ENCODE results near the gene HSPB1. TPM values are rescaled to one million over a fixed set of nuclear protein-coding genes. Genes with fewer than 3 reads are reported as not detected.
"Not testable (repeated sequence)": the region's sequence is repeated elsewhere in the genome, so short reads cannot be mapped to it uniquely, and the experiment has no call there.

HSPB1 gene
- total RNA-seq, 1 donor: 50.1 TPM

DNA sequence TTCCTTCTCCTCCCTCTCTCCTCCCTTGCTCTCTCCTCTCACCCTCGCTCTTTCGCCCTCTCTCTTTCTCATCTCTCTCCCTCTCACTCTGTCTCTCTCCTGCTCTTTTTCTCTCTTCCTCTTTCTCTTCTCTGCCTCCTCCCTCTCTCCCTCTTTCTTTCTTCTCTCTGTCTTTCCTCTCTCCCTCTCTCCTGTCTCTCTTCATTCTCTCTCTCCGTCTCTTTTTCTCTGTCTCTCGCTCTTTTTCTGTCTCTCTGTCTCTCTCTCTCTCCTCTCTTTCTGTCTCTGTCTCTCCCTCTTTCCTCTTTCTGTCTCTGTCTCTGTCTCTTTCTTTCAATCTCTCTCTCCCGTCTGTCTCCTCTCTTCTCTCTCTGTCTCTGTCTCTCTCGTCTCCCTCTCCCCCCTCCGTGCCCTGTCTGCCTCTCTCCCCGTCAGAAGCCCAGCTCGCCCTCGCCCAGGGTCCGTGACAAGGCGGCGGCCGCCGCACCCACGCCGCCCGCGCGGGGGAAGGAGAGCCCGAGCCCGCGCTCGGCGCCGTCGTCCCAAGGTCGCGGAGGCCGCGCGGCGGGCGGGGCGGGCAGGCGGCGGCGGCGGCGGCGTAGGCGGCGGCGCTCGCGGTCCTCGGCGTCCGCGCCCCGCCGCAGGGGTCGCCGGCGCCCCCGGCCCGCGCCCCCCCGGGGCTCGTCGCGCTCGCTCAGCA, 21.3 kb upstream of the HSPB1 start:
- no peak for DNase-seq (ENCODE audit: low read depth in 2 of 3, low spot score in 2 of 3)

DNA sequence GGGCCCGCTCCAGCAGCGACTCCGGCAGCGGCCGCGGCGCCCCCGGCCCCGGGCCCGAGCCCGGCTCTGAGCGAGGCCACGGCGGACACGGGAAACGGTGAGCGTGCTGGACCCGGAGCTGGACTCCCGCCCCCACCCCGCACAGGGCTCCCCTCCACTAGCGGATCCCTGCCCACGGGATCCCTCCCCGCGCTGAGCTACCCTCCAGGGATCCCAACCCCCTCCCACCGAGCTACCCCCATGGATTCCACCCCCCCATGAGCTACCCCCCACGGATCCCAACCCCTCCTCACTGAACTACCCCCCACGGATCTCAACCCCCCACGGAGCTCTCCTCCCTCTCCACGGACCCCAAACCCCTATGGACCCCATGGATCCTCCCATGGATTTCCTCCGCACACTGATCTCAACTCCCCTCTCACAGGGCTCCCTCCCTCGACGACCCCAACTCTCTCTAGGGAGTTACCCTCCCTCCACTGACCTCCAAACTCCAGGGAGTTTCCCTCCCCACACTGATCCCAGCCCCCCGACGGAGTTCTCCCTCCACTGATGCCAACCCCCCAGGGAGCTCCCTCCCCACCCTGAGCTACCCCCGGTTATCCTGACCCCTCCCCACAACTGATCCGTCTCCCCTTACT, 20.6 kb upstream of the HSPB1 start:
- DNase-seq (ENCODE audit: low read depth in 2 of 3, low spot score in 2 of 3): no peak

DNA sequence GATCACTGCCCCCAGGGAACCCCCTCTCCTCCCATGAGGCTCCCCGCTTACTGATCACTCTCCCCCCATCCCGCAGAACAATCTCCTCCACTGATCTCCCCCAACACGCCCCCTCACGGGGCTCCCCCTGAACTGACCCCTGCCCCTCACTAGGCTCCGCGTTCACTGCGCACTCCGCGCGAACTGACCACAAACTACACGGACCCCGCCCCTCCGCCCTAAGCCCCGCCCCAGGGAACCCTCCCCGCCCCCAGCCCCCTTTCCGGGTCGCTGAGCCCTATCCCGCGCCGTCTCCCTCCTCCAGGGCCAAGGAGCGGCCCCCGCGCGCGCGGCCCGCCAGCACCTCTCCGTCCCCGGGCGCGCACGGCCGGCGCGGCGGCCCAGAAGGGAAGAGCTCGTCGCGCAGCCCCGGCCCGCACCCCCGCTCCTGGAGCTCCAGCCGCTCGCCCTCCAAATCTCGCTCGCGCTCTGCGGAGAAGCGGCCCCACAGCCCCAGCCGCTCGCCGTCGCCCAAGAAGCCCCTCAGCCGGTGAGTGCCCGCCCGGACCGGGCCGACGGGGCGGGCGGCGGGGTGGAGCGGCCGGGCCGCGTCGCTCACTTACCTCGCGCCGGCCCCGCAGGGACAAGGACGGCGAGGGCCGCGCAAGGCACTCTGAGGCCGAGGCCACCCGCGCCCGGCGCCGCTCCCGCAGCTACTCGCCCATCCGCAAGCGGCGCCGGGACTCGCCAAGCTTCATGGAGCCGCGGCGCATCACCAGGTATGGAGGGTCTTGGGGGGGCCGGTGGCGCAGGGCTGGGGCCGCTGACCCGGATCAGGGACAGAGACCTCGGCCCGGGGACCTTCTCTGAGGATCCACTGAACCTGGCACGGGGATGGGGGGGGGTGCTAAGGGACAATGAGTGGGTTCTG, 19.9 kb upstream of the HSPB1 start:
- DNase-seq (ENCODE audit: low read depth in 2 of 3, low spot score in 2 of 3): no peak

DNA sequence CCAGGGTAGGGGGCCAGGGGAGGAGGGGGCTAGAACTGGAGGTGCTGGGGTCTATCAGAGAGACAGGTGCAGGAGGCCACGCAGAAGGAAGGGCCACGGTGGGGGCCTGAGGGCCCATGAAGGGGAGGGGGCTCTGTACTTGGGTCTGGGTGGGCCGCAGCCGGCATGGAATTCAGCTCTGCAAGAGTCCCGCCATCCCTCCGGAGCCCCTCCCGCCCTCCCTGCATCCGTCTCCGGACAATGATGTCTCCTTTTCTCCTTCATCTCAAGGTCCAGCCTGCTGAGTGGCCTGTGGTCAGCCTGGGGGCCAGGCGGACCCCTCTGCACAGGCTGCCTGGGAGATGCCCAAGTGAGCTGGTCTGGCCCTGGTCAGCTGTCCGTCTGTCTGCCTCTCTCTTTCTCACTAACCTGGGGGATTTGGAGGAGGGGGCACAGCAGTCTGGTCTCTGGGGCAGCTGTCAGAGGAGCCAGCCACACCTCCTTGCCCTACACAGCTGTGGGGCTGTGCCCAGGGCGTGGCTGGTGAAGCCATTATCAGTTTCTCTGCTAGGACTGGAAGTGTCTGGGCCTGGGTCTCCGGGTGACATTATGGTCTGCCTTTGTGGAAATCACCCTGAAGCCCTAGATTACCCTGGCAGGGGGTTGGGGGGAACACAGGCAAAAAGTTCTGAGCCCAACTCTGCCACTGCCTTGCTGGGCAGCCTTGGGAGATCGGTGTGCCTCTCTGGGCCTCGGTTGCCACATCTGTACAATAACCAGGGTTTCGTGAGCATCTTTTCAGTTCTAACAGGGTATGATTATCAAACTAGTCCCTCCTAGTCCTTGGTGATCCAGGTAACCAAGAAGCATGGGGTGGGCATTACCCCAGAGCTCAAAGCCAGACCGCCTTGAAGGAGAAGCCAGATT, 19.0 kb upstream of the HSPB1 start:
- DNase-seq (ENCODE audit: low read depth in 2 of 3, low spot score in 2 of 3): no peak

DNA sequence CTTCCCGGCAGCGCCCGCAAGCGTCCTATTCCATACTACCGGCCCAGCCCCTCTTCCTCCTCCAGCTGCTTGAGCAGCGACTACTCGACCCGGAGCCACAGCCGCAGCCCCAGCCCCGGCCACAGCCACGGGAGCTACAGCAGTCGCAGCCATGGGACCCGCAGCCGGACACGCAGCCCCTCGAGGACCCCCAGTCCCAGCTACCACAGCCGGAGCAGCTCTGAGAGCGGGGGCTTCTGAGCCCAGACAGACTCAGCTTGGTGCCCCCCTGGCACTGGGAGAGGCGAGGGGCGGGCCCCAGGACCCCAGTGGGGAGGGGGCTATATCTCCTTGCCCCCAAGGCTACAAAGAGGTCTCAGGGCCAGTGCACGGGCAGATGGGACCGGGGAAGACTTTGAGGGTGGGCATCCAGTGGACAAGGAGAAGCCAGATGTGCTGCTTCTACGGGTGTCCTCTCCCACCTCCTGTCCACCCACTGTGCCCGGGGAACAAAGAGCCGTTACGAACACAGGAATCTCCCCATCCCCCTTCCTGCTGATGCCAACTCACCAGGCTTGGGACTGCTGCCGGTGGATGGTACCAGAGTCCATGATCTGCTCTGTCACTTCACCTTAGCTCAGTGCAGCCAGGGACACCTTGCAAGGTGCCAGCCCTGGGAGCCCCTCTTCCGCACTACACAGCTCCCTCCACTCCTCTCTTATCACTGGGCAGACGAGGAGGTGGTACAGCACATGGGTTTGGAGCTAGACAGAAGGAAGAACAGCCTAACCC, 16.7 kb upstream of the HSPB1 start:
- DNase-seq (ENCODE audit: low read depth in 2 of 3, low spot score in 2 of 3): no peak

DNA sequence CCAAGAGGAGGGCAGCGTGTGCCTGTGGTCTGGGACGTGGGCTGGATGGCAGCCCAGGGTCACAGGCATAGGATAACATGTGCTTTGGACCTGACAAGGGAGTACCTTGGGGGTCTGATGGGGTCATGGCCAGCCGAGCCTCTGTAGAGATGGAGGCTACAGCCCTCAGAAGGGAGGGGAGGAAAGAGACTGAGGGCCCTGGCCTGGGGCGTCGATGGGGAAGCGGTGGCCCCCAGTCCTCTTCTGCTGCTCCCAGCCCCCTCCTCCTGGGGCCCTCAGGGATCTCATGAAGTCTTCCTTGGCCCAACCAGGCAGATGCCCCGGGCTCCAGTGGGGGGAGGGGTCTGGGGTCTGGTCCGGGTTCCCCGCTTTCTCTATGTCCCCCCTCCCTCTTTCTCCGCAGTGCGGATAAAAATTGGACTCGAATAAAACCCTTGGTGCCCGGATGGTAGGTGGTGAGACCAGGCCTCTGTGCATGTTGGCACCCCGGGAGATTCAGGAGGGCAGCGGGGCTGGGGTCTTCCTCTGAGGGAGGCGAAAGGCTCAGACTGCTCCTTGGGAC, 15.6 kb upstream of the HSPB1 start:
- DNase-seq (ENCODE audit: low read depth in 2 of 3, low spot score in 2 of 3): no peak

DNA sequence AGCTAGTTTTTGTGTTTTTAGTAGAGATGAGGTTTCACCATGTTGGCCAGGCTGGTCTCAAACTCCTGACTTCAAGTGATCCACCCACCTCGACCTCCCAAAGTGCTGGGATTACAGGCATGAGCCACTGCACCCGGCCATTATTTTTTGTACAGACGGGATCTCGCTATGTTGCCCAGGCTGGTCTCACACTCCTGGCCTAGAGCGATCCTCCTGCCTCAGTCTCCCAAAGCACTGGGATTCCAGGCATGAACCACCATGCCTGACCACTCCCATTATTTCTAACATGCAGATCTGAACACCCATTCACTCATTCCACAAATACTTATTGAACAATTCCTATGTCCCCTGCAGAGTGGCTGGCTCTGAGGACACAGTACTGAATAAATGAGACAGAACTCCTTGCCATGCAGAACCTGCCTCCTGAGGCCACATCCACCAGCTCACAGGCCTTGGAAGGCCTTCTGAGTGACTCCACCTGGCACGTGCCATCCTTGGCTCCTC, 11.6 kb upstream of the HSPB1 start:
- DNase-seq (ENCODE audit: low read depth in 2 of 3, low spot score in 2 of 3): not testable (repeated sequence)

DNA sequence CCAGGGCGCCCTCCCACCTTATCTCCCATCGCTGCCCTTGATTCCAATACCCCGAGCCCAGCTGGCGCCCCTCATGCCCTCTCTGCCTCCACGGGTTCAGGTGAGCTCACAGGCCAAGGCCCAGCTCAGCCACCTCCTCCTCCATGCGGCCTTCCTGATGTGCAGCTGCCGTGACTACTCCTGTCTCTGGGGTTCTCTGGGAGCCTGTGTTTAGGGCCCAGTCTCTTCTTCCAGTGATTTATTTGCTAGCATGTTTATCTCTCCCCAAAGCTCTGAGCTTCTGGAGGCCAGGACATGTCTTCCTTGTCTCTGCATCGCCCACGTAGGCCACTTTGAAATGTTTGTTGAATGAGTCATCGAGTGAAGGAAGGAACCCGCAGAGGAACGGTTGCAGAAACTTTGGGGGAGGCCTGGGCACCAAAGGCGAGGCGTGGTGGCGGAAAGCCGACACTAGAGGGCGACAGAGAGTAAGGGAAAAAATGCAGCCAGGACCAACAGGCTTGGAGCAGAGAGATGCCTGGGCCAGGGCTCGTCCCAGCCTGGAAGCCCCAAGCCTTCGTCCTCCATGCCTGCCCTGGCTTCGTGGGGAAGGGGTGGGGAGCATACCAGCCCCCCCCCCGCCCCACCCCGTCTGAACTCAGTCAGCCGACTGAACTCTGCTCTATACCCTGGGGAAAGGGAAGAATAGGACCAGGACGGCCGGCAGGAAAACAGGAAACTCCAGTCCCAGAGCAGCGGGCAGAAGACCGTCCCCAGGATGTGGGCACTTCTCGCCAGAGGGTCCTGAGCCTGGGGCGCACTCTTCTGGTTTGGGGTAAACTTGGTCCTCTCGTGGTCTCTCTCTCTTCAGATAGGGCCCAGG, 10.9 kb upstream of the HSPB1 start:
- peak; percentile 75 to 95 (median 94) for DNase-seq (ENCODE audit: low read depth in 2 of 3, low spot score in 2 of 3)

DNA sequence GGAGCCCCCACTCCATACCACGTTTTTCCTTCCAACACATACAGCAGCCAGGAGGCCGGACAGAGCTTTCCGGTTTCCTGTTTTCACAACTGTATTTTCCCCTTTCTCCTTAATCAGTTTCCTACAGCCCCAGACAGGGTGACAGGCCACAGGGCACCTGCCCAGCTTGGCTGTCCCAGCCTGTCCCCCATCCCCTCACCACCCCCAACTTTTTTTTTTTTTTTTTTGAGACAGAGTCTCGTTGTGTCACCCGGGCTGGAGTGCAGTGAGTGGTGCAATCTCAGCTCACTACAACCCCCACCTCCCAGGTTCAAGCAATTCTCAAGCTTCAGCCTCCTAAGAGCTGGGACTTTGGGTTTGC, 10.3 kb upstream of the HSPB1 start:
- peak in 2 of 3 donors; percentile 83 to 86 for DNase-seq (ENCODE audit: low read depth in 2 of 3, low spot score in 2 of 3)

DNA sequence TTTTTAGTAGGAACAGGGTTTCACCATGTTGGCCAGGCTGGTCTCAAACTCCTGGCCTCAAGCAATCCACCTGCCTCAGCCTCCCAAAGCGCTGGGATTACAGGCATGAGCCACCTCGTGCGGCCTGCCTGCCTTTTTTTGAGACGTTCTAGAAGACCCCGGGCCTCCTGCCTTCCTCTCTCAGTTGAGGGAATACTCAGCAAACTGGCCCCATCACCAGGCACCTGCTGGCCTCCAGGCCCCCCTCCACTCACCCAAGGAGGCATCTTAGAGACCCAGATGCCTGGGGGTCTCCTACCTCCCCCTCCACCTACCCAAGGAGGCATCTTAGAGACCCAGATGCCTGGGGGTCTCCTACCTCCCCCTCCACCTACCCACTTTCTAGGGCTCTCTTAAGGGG, 9.6 kb upstream of the HSPB1 start:
- DNase-seq (ENCODE audit: low read depth in 2 of 3, low spot score in 2 of 3): not testable (repeated sequence)

DNA sequence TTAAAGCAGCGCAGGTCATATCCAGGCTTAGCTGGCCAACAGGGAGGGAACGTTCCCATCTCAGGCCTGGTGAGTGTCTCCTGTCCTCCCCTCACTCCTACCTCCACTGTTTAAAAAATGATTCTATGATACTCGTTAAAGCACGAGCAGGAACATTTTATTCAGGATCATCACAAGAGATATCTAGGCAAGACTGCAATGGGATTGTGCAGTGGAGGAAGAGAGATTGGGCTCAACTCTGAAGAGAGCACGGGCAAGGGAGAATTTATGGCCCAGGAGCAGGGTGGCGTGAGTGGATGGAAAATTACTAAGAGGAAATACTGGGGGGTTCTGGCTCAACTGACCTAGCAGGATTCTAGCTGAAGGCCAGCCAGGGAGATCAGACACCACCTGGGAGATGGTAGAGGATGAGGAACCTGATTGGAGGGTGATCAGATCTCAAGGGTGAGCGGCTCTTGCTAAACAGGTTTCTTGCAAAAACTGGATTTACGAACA, 9.0 kb upstream of the HSPB1 start:
- no peak for DNase-seq (ENCODE audit: low read depth in 2 of 3, low spot score in 2 of 3)

DNA sequence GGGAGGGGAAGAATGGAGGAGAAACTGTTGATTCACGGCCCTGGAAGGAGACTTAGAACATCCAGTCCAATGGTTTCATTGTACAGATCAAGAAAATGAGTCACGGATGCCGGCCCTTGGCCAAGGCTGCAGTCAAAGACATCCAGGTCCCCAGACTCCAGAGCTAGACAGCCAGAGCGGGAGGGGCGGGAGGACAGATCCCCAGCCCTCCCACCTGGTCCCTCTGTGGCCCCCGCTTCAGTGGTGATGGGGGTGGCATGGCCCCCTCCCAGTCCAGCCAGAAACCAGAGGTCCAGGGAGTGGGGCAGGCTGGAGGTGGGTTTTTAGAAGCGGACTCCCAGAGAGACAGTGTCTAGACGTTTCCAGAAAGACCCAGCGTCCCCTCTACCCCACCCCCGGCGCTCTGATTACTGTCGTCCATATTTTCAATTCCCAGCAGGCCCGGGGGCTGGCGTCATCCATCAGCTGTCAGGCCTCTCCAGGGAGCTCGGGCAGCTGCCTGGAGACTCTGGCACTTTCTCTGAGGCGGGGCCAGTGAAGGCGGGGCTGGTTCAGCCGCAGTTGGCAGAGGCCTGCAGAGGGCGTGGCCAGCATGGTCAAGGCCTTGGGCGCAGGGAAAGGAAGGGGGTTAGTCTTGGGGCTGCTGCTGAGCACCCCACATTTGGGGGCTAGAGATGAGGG, 8.0 kb upstream of the HSPB1 start:
- DNase-seq (ENCODE audit: low read depth in 2 of 3, low spot score in 2 of 3): peak in 2 of 3 donors; percentile 56 to 73

DNA sequence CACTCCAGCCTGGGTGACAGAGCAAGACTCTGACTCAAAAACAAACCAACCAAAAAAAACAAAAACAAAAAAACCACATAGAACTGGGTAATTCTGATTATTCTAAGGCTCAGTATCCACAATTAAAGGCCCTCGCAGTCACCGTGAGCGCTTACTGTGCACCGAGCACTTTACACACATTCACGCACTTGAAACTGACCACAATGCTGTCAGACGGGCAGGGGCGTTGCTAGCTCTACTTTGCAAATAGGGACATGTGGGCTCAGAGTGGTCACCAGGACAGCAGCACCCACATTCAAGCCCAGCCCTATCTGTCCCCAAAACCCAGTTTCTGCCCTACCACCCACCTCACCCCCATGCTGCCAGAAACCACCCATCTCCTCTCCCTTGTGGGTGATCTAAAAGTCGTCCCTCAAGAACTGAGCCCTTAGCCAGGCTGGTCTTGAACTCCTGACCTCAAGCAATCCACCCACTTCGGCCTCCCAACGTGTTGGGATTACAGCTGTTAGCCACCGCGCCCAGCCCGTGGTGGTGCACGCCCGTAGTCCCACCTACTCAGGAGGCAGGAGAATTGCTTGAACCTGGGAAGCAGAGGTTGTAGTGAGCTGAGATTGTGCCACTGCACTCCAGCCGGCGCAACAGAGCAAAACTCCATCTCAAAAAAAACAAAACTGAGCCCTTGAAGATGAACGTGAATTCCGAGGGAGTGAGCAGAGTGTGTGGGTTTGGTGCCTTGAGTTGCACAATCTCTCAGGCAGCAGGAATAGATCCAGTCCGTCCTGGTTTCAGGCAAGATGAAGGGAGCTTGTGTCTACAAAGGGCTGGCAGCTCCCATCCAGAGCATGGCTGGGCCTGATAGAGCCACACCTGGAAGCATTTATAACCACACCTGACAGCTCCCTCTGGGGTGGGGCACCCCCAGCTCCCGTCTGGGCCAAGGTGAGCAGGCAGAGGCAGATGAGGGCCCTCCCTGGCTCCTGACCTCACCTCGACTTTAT, 5.4 kb upstream of the HSPB1 start:
- no peak for DNase-seq (ENCODE audit: low read depth in 2 of 3, low spot score in 2 of 3)

DNA sequence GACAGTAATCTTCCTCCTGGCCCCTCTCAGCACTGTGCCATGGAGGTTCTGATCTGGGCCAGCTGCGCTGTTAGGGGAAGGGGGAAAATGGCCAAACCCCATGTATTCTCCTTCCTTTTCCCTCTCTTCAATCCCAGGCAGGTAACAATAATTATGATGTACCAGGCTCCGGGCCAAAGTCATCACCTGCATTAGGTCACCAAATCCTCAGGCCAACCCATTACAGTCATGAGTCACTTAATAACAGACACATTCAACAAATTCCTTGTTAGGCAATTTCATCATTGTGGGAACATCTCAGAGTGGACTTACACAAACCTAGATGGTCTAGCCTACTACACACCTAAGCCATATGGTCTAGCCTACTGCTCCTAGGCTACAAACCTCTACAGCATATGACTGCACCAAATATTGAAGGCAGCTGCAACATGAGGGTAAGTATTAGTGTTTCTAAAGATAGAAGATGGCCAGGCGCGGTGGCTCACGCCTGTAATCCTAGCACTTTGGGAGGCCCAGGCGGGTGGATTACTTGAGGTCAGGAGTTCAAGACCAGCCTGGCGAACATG, 2.2 kb upstream of the HSPB1 start:
- no peak for DNase-seq (ENCODE audit: low read depth in 2 of 3, low spot score in 2 of 3)

DNA sequence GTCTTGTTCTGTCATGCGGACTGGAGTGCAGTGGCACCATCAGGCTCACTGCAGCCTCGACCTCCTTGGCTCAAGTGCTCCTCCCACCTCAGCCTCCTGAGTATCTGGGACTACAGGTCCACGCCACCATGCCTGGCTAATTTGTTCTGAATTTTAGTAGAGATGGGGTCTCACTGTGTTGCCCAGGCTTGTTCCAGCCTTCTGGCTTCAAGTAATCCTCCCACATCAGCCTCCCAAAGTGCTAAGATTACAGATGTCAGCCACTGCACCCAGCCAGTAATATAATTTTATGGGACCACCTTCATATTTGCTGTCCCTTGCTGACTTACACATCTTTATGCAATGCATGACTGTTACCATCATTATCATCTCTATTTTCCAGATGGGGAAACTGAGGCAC, 1.5 kb upstream of the HSPB1 start:
- DNase-seq (ENCODE audit: low read depth in 2 of 3, low spot score in 2 of 3): no peak

Data from hematopoietic multipotent progenitor cell (in vitro differentiated cells).